HG02943 (cell line): ENCODE measurements around the gene LIN9.

Source experiments
- ATAC-seq: cut with Tn5 transposase; IDR thresholded peaks from one replicate; pipeline ENCODE4 v1.9.1; 2021; ENCODE audit warnings: mild to moderate bottlenecking, low read depth, moderate library complexity; ENCODE audit not compliant: unreplicated experiment

LIN9 gene

DNA sequence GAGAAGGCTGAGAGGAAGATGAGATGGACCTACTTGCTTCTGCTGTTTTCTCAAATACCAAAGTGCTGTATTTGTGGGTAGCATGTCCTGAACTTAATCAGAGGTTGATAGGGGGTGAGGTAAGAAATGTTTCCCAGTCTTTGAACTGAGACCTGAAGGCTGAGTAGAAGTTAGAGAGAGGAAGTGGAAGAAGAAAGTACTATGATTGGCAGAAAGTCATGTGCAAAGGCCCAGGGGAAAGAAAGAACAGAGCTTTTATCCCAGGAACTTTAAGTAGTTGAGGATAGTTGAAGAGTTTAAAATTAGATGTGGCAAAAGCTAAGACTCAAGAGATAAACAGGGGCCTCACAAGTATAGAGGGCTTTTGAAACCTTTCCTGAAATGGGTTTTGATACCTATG, 15.5 kb upstream of the LIN9 start:
- ATAC-seq = no peak

DNA sequence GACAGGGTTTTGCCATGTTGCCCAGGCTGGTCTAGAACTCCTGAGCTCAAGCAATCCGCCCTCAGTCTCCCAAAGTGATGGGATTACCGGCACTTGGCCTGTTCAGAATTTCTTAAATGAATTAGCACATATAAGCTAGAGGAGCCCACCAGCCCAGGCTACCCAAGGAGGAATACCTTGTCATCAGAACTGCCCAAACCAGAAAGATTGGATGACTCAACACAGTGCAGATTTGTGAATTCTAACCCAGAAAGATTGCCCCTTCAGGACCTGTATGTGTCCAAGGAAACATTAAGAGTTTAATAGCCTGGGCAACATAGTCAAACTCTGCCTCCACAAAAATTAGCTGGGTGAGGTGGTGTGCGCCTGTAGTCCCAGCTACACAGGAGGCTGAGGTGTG, 14.0 kb upstream of the LIN9 start:
- ATAC-seq = no peak

DNA sequence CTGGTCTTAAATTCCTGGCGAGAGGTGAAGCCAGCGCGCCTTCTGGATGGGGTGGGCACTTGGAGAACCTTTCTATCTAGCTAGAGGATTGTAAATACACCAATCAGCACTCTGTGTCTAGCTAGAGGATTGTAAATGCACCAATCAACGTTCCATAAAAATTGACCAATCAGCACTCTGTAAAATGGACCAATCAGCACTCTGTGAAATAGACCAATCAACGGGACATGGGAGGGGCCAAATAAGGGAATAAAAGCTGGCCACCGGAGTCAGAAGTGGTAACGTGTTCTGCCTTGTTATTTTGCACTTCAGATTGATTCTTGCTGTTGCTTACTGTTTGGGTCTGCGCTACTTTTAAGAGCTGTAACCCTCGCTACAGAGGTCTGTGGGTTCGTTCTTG, 12.0 kb upstream of the LIN9 start:
- no peak for ATAC-seq

- ATAC-seq = no peak
These were observed 9.5 kb upstream of the LIN9 start for GRCh38 chr1:226318471-226318870.

GRCh38 chr1:226314055-226314454, 5.1 kb upstream of the LIN9 start:
- ATAC-seq = no peak

DNA sequence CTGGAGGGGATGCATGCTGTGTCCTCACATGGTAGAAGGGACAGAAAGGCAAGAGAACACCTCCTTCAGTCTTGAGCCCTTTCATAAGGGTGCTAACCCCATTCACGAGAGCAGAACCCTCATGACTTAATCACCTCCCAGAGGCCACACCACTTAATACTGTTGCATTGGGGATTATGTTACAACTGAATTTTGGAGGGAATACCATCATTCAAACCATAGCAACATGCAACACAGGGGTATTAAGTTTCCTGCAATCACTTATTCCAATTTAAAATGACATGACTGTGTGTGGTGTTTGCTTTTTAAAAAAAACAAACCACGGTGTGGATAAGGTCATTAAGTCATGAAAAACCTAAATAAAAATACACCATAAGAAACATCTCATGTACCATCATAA, 3.1 kb upstream of the LIN9 start:
- ATAC-seq = no peak

- no peak for ATAC-seq
These were observed 2.4 kb upstream of the LIN9 start for GRCh38 chr1:226311376-226311775.

DNA sequence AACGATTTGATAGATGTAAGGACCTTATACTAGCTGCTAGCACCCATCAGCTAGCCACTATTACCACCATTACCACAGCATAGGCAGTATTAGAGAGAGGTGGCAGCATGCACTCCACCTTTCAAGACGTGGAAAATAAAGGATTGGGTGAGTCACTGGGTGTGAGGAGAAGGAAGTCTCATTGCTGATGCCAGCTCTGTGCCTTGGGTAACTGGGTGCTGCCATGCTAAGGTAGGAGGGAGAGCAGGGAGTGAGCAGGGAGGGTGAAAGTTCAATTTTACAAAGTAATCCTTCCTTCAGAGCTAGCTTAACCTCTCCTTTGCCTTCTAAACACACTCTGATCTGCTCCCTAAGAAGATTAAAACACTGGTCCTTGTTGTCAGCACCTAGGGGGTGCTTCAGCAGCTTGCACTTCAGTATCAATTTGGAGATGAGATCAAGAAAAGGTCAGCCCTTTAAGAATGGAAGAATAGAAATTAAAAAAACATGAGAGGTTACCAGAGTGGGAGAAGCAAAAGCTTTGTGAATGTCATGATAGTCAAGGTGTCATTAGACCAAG, 1.8 kb upstream of the LIN9 start:
- no peak for ATAC-seq

DNA sequence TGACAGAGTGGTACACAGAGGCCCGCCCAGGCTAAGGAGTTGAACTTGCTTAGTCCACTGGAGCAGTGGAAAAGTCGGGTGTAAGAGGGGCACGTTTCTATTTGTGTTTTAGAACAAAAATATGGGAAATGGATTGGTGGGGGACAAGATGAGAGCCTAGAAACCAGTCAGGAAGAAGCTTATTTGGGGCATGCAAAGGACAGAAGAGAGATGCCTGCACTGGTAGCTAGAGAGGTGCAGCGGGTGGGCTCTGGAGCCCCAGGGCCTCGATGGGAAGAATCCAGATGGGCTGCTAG, 1.2 kb upstream of the LIN9 start:
- no peak for ATAC-seq

DNA sequence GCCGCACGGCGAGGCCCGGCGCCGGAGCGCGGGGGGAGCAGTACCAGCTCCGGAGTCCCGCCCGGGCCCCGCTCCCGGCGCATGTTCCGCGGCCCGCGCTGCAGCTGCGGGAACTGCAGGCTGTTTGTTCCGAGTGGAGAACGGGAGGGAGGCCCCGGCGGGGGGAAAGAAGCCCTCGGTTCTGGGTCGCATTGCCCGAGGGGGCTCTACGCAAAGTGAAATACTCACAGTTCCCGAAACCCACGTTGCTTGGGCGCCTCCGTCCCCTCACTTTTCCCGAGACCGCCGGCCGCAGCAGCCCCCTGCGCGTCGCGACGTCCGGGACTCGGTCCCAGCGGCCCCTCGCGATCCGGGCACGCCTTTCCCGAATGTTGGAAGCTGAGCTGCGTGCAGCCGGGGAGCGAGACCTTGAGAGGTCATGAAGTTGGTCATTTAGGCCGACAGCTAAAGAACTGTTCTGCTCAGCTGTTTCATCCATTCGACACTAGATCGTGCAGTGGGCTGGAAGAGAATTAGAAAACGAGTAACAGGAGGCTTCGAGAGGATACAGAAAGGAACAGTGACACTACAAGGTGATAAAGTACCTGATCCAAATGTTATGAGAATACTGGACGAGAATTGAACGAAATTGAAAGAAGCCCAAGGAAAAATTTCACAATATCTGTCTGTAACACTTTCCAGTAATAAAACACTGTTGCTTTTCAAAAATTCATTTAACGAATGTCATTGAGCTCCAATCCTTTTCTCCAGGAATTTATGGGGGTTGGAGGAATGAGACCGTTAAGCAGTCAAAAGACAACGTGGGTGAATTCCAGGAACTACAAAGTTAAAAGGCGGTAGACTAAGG, 657 bp upstream of the LIN9 start:
- ATAC-seq = no peak

GRCh38 chr1:226308166-226308722, 720 bp downstream of the LIN9 start:
- ATAC-seq = no peak

DNA sequence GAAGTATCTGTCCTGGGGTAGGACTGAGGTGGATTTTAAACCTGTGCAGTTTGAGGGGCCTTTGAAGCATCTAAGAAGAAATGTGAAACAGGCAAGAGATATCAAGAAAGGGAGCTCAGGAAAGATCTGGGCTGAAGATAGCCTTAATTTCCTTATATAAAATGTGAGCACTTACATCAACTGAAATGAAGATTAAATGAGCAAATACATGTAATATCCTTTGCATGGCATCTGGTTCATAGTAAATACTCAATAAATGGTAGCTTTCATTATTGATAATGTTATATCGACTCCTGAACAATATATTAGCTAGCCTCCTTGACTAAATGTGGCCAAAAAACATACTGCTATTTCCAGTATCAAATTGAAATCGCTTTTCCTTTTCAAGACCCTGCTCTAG, 2.5 kb downstream of the LIN9 start:
- ATAC-seq = no peak

DNA sequence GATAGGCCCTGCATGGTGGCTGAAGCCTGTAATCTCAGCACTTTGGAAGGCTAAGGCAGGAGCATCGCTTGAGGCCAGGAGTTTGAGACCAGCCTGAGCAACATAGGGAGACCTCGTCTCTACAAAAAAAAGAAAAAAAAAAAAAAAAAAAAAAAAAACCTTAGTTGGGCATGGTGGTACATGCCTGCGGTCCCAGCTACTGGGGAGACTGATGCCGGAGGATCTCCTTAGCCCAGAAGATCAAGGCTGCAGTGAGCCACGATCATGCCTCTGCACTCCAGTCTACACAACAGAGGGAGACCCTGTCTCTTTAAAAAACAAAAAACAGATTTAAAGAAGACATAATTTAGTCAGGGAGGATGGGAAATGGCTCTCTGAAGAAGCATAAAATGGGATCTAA, 3.8 kb downstream of the LIN9 start:
- ATAC-seq = no peak

DNA sequence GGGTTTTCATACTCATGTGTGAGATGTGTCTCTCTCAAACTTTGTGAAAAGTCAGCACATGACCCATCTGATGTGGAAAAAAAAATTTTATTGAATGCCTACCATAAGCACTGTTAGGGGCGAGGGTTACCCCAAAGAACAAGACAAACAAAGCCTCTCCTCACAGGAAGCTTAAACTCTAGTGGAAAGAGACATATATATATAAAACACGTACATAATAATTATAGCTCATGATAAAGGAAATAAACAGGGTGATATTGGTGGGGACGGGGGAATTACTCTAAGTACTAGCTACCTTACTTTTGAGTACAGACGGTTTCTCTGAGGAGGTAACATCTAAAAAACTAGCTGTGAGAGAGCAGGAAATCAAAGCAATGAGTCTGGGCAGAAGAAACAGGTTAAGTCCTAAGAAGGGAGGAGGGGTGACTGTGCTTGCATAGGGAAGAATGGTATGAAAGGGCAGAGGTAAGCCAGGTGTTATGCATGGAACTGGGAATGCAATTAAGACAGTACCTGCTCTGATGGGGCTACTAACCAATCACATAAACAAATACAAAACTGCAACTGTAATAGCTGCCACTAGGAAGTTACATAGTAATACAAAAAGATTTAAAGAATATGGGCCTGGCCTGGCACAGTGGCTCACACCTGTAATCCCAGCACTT, 4.5 kb downstream of the LIN9 start:
- no peak for ATAC-seq

DNA sequence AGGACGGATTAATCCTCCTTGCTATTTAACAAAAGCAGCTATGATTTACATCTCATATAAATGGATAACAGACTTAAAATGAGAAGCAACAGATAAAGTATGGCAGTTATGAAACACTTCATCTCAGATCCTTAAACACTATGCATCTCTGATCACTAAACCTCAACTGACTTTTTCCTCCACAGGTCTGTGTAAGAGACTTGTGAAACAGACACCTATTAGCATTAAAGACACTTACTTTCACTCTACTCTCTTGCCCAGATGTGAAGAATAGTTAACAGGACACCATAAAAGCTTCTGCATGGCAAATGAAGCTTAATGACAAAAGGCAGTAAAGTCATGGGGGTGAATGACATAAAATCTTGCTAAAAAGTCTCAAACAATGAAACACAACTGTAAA, 6.2 kb downstream of the LIN9 start:
- no peak for ATAC-seq

DNA sequence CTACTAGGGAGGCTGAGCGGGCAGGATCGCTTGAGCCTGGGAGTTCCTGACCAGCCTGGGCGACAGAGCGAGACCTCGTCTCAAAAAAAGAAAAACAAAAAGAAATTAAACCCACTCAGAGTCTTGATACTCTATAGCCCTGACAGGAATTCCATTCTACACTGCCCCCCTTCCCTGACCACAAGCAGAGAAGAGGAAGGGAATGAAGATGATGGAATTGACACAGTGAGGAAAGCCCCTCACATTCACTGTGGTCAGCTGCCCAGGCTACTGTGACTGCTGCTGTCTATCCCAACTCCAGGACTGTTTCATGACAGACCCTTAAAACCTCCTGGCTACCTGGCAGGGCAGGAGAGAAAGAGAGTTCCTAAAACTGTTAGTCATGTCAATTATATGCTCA, 12.1 kb downstream of the LIN9 start:
- ATAC-seq = no peak

- ATAC-seq = no peak
These were observed 15.4 kb downstream of the LIN9 start for GRCh38 chr1:226293553-226293920.

DNA sequence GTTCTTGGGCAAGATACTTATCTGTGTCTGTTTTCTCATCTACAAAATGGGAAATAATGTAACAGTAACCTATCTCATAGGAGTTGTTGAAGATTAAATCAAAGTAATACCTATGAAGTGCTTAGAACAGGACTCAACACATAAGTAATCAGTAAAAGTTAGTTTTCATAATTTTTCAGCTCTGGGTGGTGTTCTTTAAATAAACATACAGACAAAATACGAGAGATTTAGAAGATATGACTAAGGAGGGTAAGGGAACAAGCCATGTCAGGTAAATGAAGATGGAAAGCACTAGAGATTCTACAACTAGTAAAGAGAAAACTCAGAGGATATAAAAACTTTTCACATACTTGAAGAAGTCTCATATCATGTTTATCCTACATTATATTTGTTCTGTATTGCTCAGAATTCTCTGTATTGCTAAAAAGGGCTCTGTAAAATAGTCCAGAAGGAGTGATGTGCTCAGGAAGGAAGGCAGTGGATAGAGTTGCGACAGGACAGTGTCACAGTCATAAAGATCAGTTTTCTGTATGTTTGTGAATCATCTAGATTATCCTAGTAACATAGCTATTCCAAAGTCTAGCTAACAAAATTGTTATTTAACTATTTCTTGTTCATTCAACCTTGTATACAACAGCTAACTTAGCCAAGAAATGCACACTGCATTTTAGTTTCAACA, 16.0 kb downstream of the LIN9 start:
- no peak for ATAC-seq

DNA sequence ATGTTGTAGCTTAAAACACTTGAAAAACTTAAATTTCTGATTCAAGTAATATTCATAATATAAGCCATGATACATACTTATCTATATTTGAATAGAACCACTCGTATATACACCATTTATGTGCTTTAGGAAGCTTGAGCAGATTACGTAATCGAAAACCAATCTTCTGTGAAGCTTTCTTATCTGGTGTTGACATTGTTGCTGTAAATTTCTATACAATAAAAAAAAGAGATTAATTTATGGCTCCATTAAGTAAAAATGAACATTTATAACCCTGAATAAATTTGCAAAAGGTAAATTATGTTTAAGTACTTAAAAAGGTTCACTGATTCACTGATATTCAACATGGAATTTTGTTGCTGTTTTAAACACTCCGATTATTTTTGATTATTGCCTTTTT, 21.4 kb downstream of the LIN9 start:
- ATAC-seq = no peak

DNA sequence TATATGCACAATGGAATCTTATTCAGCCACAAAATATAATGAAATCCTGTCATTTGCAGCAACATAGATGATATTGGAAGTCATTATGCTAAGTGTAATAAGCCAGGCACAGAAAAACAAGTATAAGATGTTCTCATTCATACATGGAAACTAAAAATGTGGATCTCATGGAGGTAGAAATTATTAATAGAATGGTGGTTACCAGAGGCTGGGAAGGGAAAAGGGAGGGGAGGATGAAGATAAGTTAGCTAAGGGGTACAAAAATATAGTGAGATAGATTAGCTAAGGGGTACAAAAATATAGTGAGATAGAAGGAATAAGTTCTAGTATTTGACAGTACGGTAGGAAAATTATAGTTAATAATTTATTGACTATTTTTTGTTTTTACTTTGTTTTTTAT, 27.9 kb downstream of the LIN9 start:
- no peak for ATAC-seq

- ATAC-seq = no peak
These were observed 29.5 kb downstream of the LIN9 start for GRCh38 chr1:226279498-226279897.
